Smooth muscle cell of trachea (primary cell): ENCODE results near the gene PDHA1. TPM values are rescaled to one million over a fixed set of nuclear protein-coding genes. Genes with fewer than 3 reads are reported as not detected.

Experiments used
- total RNA-seq: library from RNA; depleted of rRNA; stranded (reverse); fragments of >200 nt; gene quantifications from 2 replicates; pipeline ENCODE4 v1.2.1, GENCODE V29; 2014

PDHA1 gene
- total RNA-seq: 83.4 and 90.0 TPM in 2 replicates

DNA sequence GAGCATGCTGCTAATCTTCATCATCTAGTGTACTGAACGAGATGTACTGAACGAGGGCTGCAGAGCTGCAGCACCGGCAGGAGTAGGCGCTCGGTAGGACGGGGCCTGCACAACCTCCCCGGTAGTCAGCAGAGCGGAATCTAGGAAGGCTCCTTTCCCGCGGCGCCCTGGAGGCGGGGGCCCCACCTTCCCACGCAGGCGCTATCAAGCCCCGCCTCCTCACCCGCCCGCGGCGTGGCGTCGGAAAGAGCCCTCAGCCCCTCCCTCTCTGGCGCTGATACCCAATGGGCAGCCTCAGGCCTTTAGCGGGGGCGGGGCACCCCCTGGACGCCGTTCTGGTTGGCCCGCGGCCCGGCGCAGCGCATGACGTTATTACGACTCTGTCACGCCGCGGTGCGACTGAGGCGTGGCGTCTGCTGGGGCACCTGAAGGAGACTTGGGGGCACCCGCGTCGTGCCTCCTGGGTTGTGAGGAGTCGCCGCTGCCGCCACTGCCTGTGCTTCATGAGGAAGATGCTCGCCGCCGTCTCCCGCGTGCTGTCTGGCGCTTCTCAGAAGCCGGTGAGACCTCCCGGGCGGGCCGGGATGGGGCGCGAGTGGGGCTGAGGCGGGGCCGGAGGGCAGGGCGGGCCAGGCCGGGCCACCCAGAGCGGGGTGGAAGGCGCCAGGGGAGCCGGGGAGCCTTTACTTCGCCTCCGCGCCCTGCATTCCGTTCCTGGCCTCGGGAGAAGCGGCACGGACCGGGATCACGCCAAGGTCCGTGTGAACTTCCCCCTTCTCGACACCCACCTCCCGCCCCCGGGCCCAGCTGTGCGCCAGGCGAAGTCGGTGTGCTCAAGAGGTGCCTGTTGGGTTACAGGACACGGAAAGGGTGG is at the start of gene PDHA1:
Gene PDHA1 (plus strand): TSS at position 393 of the 874 bp plus-strand sequence. CDS start 111 bp downstream, at position 504.

Other genes with a start within 250 kb of the PDHA1 start
- gene ADGRG2, start 221.5 kb upstream of the PDHA1 start, total RNA-seq: 0.17 and 0.58 TPM in 2 replicates
- under 0.01 TPM in 1 of 2 replicates, not detected in the other for gene MAP3K15, start 171.6 kb downstream of the PDHA1 start, total RNA-seq